ENCODE measurements around the gene ST6GAL2. TPM values are rescaled to one million over a fixed set of nuclear protein-coding genes. Genes with fewer than 3 reads are reported as not detected.

The ST6GAL2 gene
- total RNA-seq, 2 donors from 2014 or later: not detected

GRCh38 chr2:106882673-106883072 lies 3.3 kb downstream of the ST6GAL2 start:
- Mint-ChIP-seq H3K9me3 (no peaks in the 10 kb centered on the region), H3K4me1 (ENCODE audit: low read depth) (peaks cover 5% of the 10 kb centered on the region), H3K27ac (no peak overlapping the region), H3K36me3 (ENCODE audit: insufficient read depth in 2 of 2) (peaks cover 0 to 2% of the 10 kb centered on the region in 2 donors), H3K27me3 (ENCODE audit: low read depth) (peaks cover 30% of the 10 kb centered on the region), H3K4me3 (no peak overlapping the region)
- ATAC-seq (replicated peaks in 1 of 2) (no peak), DNase-seq (no peak)

GRCh38 chr2:106878206-106878605 lies 7.8 kb downstream of the ST6GAL2 start:
- ATAC-seq (replicated peaks in 1 of 2) (no peak), DNase-seq (no peak)
- Mint-ChIP-seq H3K27ac (no peak overlapping the region), H3K9me3 (no peaks in the 10 kb centered on the region), H3K36me3 (ENCODE audit: insufficient read depth in 2 of 2) (no peaks in the 10 kb centered on the region), H3K4me1 (ENCODE audit: low read depth) (no peaks in the 10 kb centered on the region), H3K4me3 (no peak overlapping the region), H3K27me3 (ENCODE audit: low read depth) (peaks cover 16% of the 10 kb centered on the region)

- no peak for ATAC-seq (replicated peaks in 1 of 2)
- DNase-seq: no peak
- no peak overlapping the region for H3K4me3 Mint-ChIP-seq
Observed at GRCh38 chr2:106876699-106877098, 9.3 kb downstream of the ST6GAL2 start.

GRCh38 chr2:106869512-106870275 lies 16.3 kb downstream of the ST6GAL2 start:
- Mint-ChIP-seq H3K9me3 (no peaks in the 10 kb centered on the region), H3K4me3 (no peak overlapping the region), H3K27me3 (ENCODE audit: low read depth) (peaks cover 20% of the 10 kb centered on the region), H3K27ac (no peak overlapping the region), H3K4me1 (ENCODE audit: low read depth) (no peaks in the 10 kb centered on the region), H3K36me3 (ENCODE audit: insufficient read depth in 2 of 2) (no peaks in the 10 kb centered on the region)
- ATAC-seq (replicated peaks in 1 of 2) (no peak), DNase-seq (no peak)

More at GRCh38 chr2:106876699-106877098, 9.3 kb downstream of the ST6GAL2 start:
- Mint-ChIP-seq H3K9me3 (no peaks in the 10 kb centered on the region), H3K27ac (no peak overlapping the region), H3K4me1 (ENCODE audit: low read depth) (no peaks in the 10 kb centered on the region), H3K36me3 (ENCODE audit: insufficient read depth in 2 of 2) (no peaks in the 10 kb centered on the region), H3K27me3 (ENCODE audit: low read depth) (peaks cover 10% of the 10 kb centered on the region)

GRCh38 chr2:106868275-106868674 lies 17.7 kb downstream of the ST6GAL2 start:
- H3K36me3 Mint-ChIP-seq (ENCODE audit: insufficient read depth in 2 of 2): no peaks in the 10 kb centered on the region
- DNase-seq (no peak), ATAC-seq (replicated peaks in 1 of 2) (no peak)
- peaks cover 12% of the 10 kb centered on the region for H3K27me3 Mint-ChIP-seq (ENCODE audit: low read depth)
- no peak overlapping the region for H3K27ac Mint-ChIP-seq
- no peak overlapping the region for H3K4me3 Mint-ChIP-seq
- no peaks in the 10 kb centered on the region for H3K4me1 Mint-ChIP-seq (ENCODE audit: low read depth)
- H3K9me3 Mint-ChIP-seq: no peaks in the 10 kb centered on the region

GRCh38 chr2:106867196-106867953 lies 18.6 kb downstream of the ST6GAL2 start:
- no peaks in the 10 kb centered on the region for H3K36me3 Mint-ChIP-seq (ENCODE audit: insufficient read depth in 2 of 2)
- H3K27me3 Mint-ChIP-seq (ENCODE audit: low read depth): peaks cover 12% of the 10 kb centered on the region
- no peaks in the 10 kb centered on the region for H3K9me3 Mint-ChIP-seq
- H3K4me3 Mint-ChIP-seq: no peak overlapping the region
- ATAC-seq (replicated peaks in 1 of 2): no peak
- DNase-seq: no peak
- no peak overlapping the region for H3K27ac Mint-ChIP-seq
- H3K4me1 Mint-ChIP-seq (ENCODE audit: low read depth): no peaks in the 10 kb centered on the region

- Mint-ChIP-seq H3K36me3 (ENCODE audit: insufficient read depth in 2 of 2) (no peaks in the 10 kb centered on the region), H3K27me3 (ENCODE audit: low read depth) (peaks cover 12% of the 10 kb centered on the region), H3K27ac (no peak overlapping the region), H3K4me3 (no peak overlapping the region), H3K9me3 (no peaks in the 10 kb centered on the region), H3K4me1 (ENCODE audit: low read depth) (no peaks in the 10 kb centered on the region)
- DNase-seq (no peak), ATAC-seq (replicated peaks in 1 of 2) (no peak)
Observed at GRCh38 chr2:106866641-106867040, 19.3 kb downstream of the ST6GAL2 start.

GRCh38 chr2:106864051-106864450 lies 21.9 kb downstream of the ST6GAL2 start:
- Mint-ChIP-seq H3K4me3 (no peak overlapping the region), H3K9me3 (peaks cover 2 to 6% of the 10 kb centered on the region in 2 donors), H3K27ac (no peak overlapping the region), H3K27me3 (ENCODE audit: low read depth) (peaks cover 12% of the 10 kb centered on the region), H3K4me1 (ENCODE audit: low read depth) (no peaks in the 10 kb centered on the region), H3K36me3 (ENCODE audit: insufficient read depth in 2 of 2) (peaks cover 0 to 3% of the 10 kb centered on the region in 2 donors)
- no peak for ATAC-seq (replicated peaks in 1 of 2)
- DNase-seq: no peak

- no peak overlapping the region for H3K27ac Mint-ChIP-seq
- H3K4me3 Mint-ChIP-seq: no peak overlapping the region
- ATAC-seq (replicated peaks in 1 of 2) (no peak), DNase-seq (no peak)
- H3K36me3 Mint-ChIP-seq (ENCODE audit: insufficient read depth in 2 of 2): peaks cover 0 to 3% of the 10 kb centered on the region in 2 donors
- H3K4me1 Mint-ChIP-seq (ENCODE audit: low read depth): no peaks in the 10 kb centered on the region
- peaks cover 7% of the 10 kb centered on the region for H3K27me3 Mint-ChIP-seq (ENCODE audit: low read depth)
- peaks cover 3 to 7% of the 10 kb centered on the region in 2 donors for H3K9me3 Mint-ChIP-seq
Observed at GRCh38 chr2:106863387-106863786, 22.6 kb downstream of the ST6GAL2 start.

GRCh38 chr2:106859498-106859897 lies 26.5 kb downstream of the ST6GAL2 start:
- peaks cover 5 to 8% of the 10 kb centered on the region in 2 donors for H3K9me3 Mint-ChIP-seq
- DNase-seq: no peak
- no peak overlapping the region for H3K27ac Mint-ChIP-seq
- H3K4me1 Mint-ChIP-seq (ENCODE audit: low read depth): no peaks in the 10 kb centered on the region
- no peaks in the 10 kb centered on the region for H3K27me3 Mint-ChIP-seq (ENCODE audit: low read depth)
- peaks cover 0 to 3% of the 10 kb centered on the region in 2 donors for H3K36me3 Mint-ChIP-seq (ENCODE audit: insufficient read depth in 2 of 2)
- H3K4me3 Mint-ChIP-seq: no peak overlapping the region
- no peak for ATAC-seq (replicated peaks in 1 of 2)

- Mint-ChIP-seq H3K27me3 (ENCODE audit: low read depth) (no peaks in the 10 kb centered on the region), H3K36me3 (ENCODE audit: insufficient read depth in 2 of 2) (peaks cover 0 to 3% of the 10 kb centered on the region in 2 donors), H3K4me3 (no peak overlapping the region), H3K9me3 (peaks cover 5 to 8% of the 10 kb centered on the region in 2 donors), H3K27ac (no peak overlapping the region), H3K4me1 (ENCODE audit: low read depth) (no peaks in the 10 kb centered on the region)
- DNase-seq (no peak), ATAC-seq (replicated peaks in 1 of 2) (no peak)
Observed at GRCh38 chr2:106858810-106859209, 27.2 kb downstream of the ST6GAL2 start.

GRCh38 chr2:106857882-106858478 lies 28.0 kb downstream of the ST6GAL2 start:
- H3K4me3 Mint-ChIP-seq: no peak overlapping the region
- no peaks in the 10 kb centered on the region for H3K27me3 Mint-ChIP-seq (ENCODE audit: low read depth)
- H3K27ac Mint-ChIP-seq: no peak overlapping the region
- H3K36me3 Mint-ChIP-seq (ENCODE audit: insufficient read depth in 2 of 2): peaks cover 0 to 3% of the 10 kb centered on the region in 2 donors
- DNase-seq (no peak), ATAC-seq (replicated peaks in 1 of 2) (no peak)
- H3K4me1 Mint-ChIP-seq (ENCODE audit: low read depth): no peaks in the 10 kb centered on the region
- H3K9me3 Mint-ChIP-seq: peaks cover 5 to 8% of the 10 kb centered on the region in 2 donors

GRCh38 chr2:106853631-106854030 lies 32.3 kb downstream of the ST6GAL2 start:
- no peaks in the 10 kb centered on the region for H3K36me3 Mint-ChIP-seq (ENCODE audit: insufficient read depth in 2 of 2)
- H3K4me1 Mint-ChIP-seq (ENCODE audit: low read depth): no peaks in the 10 kb centered on the region
- H3K9me3 Mint-ChIP-seq: peaks cover 2 to 3% of the 10 kb centered on the region in 2 donors
- no peak overlapping the region for H3K4me3 Mint-ChIP-seq
- H3K27ac Mint-ChIP-seq: no peak overlapping the region
- H3K27me3 Mint-ChIP-seq (ENCODE audit: low read depth): no peaks in the 10 kb centered on the region
- DNase-seq (no peak), ATAC-seq (replicated peaks in 1 of 2) (no peak)

Data from activated T-cell treated with anti-CD3 and anti-CD28 coated beads, Interleukin-2, amount 50 U/mL, for 72 hours (primary cell).